Measurements from ENCODE around the gene RHO. TPM values are rescaled to one million over a fixed set of nuclear protein-coding genes. Genes with fewer than 3 reads are reported as not detected.

Gene RHO
- total RNA-seq, 4 donors from 2014 or later, result not detected

DNA sequence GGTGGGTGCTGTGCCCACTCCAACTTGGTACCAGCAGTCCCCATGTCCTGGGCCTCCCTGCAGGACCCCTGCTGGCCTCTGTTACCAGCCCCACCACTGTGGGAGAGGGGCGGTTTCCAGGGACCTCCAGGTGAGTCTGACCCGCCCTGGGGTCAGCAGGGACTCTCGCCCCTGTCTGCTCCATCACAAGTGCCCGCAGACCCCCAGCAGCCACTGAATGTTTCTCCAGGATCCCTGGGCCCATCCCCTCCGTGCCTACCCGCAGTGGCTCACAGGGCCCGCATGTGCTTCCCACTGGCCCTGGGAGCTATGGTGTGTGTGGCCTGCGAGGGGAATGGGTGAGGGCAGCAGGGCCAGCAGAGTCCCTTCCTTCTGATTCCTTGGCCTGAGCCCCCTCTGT lies 9.9 kb upstream of the RHO start:
- DNase-seq (ENCODE audit: low spot score in 2 of 2), result no peak
- Histone ChIP-seq H3K36me3 (peaks cover 60% of the 10 kb centered on the region), H3K9me3 (no peaks in the 10 kb centered on the region)

DNA sequence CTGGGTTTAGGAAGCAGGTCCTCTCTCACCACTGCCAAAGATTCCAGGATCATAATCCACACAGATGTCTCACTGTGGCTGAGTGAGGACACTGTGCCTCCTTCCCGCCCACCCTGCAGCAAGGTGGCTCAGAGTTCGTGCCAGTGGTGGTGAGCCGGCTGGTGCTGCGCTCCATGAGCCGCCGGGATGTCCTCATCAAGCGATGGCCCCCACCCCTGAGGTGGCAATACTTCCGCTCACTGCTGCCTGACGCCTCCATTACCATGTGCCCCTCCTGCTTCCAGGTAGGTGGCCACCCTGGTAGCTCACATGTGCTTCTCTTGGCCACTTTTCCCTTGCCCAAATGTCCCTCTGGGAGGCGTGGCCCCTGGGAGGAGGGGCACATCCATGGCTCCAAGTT lies 9.0 kb upstream of the RHO start:
- Histone ChIP-seq H3K27me3 (no peaks in the 10 kb centered on the region), H3K4me1 (no peaks in the 10 kb centered on the region), H3K27ac (no peak overlapping the region), H3K9me3 (no peaks in the 10 kb centered on the region), H3K36me3 (peaks cover 51% of the 10 kb centered on the region), H3K4me3 (no peak overlapping the region)
- 95% methylated on average over 10 of the region's 10 CpGs for WGBS
- no peak for DNase-seq (ENCODE audit: low spot score in 2 of 2)
- TF ChIP-seq POLR2A (IDR thresholded peaks at IDR 0.05) (no peak), POLR2AphosphoS5 (IDR thresholded peaks at IDR 0.05) (no peak), EP300 (IDR thresholded peaks at IDR 0.05) (no peak)
- TF ChIP-seq, protein P1, sequence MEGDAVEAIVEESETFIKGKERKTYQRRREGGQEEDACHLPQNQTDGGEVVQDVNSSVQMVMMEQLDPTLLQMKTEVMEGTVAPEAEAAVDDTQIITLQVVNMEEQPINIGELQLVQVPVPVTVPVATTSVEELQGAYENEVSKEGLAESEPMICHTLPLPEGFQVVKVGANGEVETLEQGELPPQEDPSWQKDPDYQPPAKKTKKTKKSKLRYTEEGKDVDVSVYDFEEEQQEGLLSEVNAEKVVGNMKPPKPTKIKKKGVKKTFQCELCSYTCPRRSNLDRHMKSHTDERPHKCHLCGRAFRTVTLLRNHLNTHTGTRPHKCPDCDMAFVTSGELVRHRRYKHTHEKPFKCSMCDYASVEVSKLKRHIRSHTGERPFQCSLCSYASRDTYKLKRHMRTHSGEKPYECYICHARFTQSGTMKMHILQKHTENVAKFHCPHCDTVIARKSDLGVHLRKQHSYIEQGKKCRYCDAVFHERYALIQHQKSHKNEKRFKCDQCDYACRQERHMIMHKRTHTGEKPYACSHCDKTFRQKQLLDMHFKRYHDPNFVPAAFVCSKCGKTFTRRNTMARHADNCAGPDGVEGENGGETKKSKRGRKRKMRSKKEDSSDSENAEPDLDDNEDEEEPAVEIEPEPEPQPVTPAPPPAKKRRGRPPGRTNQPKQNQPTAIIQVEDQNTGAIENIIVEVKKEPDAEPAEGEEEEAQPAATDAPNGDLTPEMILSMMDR (IDR thresholded peaks at IDR 0.05), result no peak

More for the DNA sequence above, 9.9 kb upstream of the RHO start:
- H3K4me3 ChIP-seq, result no peak overlapping the region
- H3K27me3 ChIP-seq, result no peaks in the 10 kb centered on the region
- WGBS, result 88% methylated on average over 6 of the region's 8 CpGs
- no peak for TF ChIP-seq POLR2A (IDR thresholded peaks at IDR 0.05)
- TF ChIP-seq EP300 (IDR thresholded peaks at IDR 0.05), result no peak
- TF ChIP-seq, protein P1 (IDR thresholded peaks at IDR 0.05), result no peak
- no peak for TF ChIP-seq POLR2AphosphoS5 (IDR thresholded peaks at IDR 0.05)
- H3K27ac ChIP-seq, result no peak overlapping the region
- no peaks in the 10 kb centered on the region for H3K4me1 ChIP-seq

DNA sequence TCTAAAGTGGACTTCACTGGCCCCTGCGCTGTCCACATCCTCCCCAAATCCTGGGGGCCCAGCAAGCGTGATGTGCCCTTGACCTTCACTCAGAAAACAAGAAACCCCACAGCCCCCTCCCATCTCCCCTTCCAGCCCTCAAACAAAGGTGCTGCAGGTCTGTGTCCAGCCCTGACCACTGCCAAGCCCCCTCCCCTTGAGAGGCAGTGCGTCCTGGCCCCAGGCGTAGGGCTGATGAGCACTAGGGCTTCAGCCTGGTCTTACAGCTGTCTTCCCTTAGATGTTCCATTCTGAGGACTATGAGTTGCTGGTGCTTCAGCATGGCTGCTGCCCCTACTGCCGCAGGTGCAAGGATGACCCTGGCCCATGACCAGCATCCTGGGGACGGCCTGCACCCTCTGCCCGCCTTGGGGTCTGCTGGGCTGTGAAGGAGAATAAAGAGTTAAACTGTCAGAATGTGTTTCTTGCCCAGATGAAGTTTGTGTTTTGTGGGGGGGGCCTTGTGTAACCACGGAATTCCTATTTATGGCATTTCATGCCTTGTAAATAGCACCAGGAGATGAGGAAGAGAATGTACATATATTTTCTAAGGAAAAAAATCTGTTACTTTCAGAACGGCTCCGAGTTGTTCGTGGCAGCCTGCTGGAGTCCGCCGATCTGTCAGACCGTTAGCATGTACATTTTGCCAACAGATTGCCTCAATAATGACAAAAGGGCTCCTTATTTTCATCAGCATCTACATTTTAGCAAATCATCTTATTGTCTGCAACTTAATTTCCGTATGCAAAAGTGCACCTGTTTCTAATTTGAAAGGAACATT lies 8.3 kb upstream of the RHO start:
- no peaks in the 10 kb centered on the region for H3K9me3 ChIP-seq
- 90% methylated on average over 14 of the region's 15 CpGs for WGBS
- no peaks in the 10 kb centered on the region for H3K4me1 ChIP-seq
- no peaks in the 10 kb centered on the region for H3K27me3 ChIP-seq
- DNase-seq (ENCODE audit: low spot score in 2 of 2), result no peak
- H3K4me3 ChIP-seq, result no peak overlapping the region
- peaks cover 44% of the 10 kb centered on the region for H3K36me3 ChIP-seq
- no peak for TF ChIP-seq POLR2A (IDR thresholded peaks at IDR 0.05)
- TF ChIP-seq EP300 (IDR thresholded peaks at IDR 0.05), result no peak
- no peak for TF ChIP-seq POLR2AphosphoS5 (IDR thresholded peaks at IDR 0.05)
- TF ChIP-seq, protein P1 (IDR thresholded peaks at IDR 0.05), result no peak
- H3K27ac ChIP-seq, result no peak overlapping the region

GRCh38 chr3:129520960-129521359 lies 7.5 kb upstream of the RHO start:
- no peaks in the 10 kb centered on the region for H3K4me1 ChIP-seq
- H3K27me3 ChIP-seq, result no peaks in the 10 kb centered on the region
- no peak overlapping the region for H3K27ac ChIP-seq
- WGBS, result 44% methylated on average over 1 of the region's 4 CpGs
- H3K36me3 ChIP-seq, result peaks cover 38% of the 10 kb centered on the region
- no peak for DNase-seq (ENCODE audit: low spot score in 2 of 2)
- H3K9me3 ChIP-seq, result no peaks in the 10 kb centered on the region
- no peak overlapping the region for H3K4me3 ChIP-seq
- TF ChIP-seq EP300 (IDR thresholded peaks at IDR 0.05), result no peak
- no peak for TF ChIP-seq POLR2AphosphoS5 (IDR thresholded peaks at IDR 0.05)
- TF ChIP-seq, protein P1 (IDR thresholded peaks at IDR 0.05), result no peak
- no peak for TF ChIP-seq POLR2A (IDR thresholded peaks at IDR 0.05)

- Histone ChIP-seq H3K4me3 (no peak overlapping the region), H3K27me3 (no peaks in the 10 kb centered on the region), H3K36me3 (peaks cover 32% of the 10 kb centered on the region), H3K4me1 (no peaks in the 10 kb centered on the region), H3K9me3 (no peaks in the 10 kb centered on the region), H3K27ac (no peak overlapping the region)
- no peak for DNase-seq (ENCODE audit: low spot score in 2 of 2)
- 68% methylated on average over 8 of the region's 8 CpGs for WGBS
- no peak for TF ChIP-seq POLR2A (IDR thresholded peaks at IDR 0.05)
- TF ChIP-seq POLR2AphosphoS5 (IDR thresholded peaks at IDR 0.05), result no peak
- TF ChIP-seq, protein P1 (IDR thresholded peaks at IDR 0.05), result no peak
- TF ChIP-seq EP300 (IDR thresholded peaks at IDR 0.05), result no peak
These were observed 6.8 kb upstream of the RHO start for GRCh38 chr3:129521611-129522010.
